NCI-H1436 treated with DMSO at 0.1 percent for 48 hours (cell line): ENCODE measurements around the gene TCP11L2.
"Not testable (repeated sequence)": the region's sequence is repeated elsewhere in the genome, so short reads cannot be mapped to it uniquely, and the experiment has no call there.

ENCODE experiments used
- DNase-seq: peaks from one replicate; lab custom pipeline; 2025; lab: John Stamatoyannopoulos, UW

The TCP11L2 gene

DNA sequence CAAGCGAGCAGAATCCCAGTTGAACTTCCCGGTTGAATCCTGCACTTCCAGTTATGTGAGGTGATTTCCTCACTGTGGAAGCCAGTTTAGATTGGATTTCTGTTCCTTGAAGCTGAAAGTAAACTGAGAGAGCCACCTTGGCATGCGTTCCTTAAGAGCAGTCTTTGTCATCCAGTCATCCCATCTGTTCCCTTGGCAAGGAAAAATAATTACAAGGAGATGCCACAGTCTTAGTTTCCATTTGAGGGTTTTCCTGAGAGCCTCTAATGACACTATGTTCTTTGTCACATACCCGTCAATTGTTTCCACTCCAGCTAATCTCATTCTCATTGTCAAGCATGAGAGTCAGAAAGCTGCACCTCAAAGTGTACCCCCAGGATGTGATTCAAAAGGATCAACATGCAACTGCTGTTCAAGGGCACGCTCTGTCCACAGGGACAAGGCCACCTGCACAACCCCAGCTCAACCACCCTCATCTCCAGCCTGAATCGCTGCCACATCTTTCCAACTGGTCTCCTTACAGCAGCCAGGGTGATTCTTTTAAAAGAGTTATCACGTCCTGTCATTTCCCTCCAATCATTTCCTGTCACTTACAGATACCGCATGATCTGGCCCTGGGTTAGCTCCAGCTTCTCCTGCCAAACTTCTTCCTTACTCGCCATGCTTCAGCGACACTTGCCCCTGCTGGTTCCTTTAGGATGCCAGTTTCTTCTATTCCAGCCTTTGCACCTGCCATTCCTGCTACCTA, 18.0 kb upstream of the TCP11L2 start:
- DNase-seq: no peak

DNA sequence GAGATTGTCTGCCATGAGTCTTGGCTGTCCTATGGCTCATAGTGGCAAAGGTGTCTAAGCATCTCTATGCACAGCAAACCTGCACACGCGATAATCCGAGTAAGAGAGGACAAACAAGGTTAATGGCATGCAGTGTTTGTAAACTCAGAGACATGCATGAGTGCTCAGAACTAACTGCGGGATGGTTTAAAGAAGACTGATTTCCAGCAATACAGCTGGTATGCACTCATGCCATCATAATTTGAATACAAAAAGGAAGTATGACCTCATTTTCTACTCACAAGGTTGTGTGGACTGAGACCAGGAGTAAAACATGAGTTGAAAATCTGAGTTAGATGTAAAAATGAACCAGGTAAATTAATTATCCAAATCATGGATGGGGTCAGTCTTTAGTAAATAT, 16.6 kb upstream of the TCP11L2 start:
- no peak for DNase-seq

DNA sequence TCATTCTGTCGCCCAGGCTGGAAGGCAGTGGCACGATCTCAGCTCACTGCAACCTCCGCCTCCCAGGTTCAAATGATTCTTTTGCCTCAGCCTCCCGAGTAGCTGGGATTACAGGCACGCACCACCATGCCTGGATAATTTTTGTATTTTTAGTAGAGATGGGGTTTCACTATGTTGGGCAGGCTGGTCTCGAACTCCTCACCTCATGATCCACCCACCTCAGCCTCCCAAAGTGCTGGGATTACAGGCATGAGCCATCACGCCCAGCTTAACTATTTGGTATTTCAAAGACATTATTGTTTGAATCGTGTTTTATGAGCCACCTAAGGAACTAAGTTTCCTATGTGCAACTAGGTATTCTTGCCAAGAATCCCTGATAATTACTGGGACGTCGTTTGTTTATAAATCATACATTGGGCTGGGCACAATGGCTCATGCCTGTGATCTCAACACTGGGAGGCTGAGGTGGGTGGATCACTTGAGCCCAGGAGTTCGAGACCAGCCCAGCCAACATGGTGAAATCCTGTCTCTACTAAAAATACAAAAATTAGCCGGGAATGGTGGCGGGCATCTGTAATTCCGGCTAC, 15.9 kb upstream of the TCP11L2 start:
- not testable (repeated sequence) for DNase-seq

- DNase-seq: no peak
Observed at GRCh38 chr12:106287364-106287763, 15.2 kb upstream of the TCP11L2 start.

GRCh38 chr12:106288101-106288493, 14.4 kb upstream of the TCP11L2 start:
- no peak for DNase-seq

DNA sequence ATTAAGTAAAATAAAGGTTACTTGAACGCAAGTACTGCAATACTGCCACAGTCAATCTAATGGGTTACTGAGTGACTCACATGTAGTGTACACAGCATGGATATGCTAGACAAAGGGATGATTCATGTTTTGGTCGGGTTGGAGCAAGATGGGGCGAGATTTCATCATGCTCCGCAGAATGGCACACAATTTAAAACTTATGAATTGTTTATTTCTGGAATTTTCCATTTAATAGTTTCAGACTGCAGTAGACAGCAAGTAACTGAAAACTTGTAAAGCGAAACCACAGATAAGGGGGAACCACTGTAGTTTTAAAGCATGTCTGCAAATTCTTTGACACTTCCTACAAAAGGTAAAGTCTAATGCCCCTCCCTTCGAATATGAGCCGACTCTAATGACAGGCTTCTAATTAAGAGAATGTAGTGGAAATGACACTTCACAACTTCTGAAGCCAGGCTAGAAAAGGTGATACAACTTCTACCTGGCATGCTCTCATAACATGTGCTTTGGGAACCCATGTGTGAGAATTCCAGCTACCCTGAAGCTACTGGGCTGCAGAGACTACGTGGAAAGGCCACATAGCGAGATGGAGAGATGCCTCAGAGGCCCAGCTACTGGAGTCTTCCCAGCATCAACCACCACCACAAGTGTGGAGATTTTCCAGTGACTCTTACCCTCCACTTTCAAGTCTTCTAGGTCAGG, 13.9 kb upstream of the TCP11L2 start:
- DNase-seq: peak; percentile 35

- DNase-seq: no peak
Observed at GRCh38 chr12:106289196-106289681, 13.3 kb upstream of the TCP11L2 start.

DNA sequence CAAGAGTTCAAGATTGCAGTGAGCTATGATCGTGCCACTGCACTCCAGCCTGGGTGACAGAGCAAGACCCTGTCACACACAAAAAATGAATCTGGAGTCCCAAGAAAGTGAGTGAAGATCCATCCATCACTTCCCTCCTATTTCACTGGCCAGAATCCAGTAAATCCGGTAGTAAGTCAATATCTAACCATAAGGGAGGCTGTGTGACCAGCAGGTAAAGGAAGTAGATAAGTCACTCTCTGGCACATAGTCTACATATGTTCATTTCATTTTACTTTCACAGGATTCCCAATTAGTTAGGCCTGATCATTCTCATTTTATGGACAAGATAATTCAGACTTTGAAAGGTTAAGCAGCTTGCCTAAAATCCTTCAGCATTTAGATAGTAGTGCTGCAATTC, 11.9 kb upstream of the TCP11L2 start:
- DNase-seq: no peak

- DNase-seq: peak; percentile 62
Observed at GRCh38 chr12:106291342-106291741, 11.2 kb upstream of the TCP11L2 start.

DNA sequence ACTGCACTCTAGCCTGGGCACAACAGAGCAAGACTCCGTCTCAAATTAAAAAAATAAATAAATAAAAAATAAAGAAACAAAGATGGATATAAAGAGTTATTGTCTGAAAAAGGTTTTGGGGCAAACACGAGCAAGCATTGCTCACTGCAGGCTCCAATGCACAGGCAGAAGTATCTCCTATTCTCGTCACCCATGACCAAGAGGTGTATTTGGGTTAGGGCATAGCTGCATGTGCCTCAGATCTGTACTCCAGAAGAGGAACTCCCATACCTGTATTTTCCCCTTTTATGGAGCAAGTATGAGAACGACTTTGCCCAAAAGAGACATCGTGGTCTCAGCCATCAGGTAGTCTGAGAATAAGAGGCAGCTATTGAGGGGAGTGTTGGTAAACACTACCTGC, 10.2 kb upstream of the TCP11L2 start:
- DNase-seq: no peak

- DNase-seq: no peak
Observed at GRCh38 chr12:106296179-106296877, 6.2 kb upstream of the TCP11L2 start.

- DNase-seq: no peak
Observed at GRCh38 chr12:106297075-106297474, 5.5 kb upstream of the TCP11L2 start.

GRCh38 chr12:106297681-106298080, 4.9 kb upstream of the TCP11L2 start:
- no peak for DNase-seq

GRCh38 chr12:106299202-106299774, 3.2 kb upstream of the TCP11L2 start:
- no peak for DNase-seq

DNA sequence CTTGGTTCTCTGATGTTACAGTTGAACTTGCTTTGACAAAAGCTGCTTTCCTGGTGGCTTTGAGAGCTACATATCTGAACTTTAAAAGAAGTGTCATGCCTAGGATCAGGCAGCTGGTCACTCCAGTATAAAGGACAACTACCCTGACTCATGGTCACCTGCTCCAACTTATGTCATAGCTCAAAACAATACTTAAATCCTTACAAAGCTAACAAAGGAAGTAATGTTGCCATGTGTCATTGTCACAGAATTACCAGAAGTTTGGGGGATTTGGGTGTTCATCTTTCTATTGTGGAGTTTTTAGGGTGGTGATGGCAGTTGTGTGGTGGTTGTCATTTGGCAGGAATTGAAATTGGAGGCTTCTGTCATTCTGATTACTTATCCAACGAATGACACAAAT, 1.8 kb upstream of the TCP11L2 start:
- DNase-seq: no peak

- no peak for DNase-seq
Observed at GRCh38 chr12:106301241-106301610, 1.3 kb upstream of the TCP11L2 start.

- peak; percentile 72 for DNase-seq
Observed at GRCh38 chr12:106301611-106302321, 767 bp upstream of the TCP11L2 start.

DNA sequence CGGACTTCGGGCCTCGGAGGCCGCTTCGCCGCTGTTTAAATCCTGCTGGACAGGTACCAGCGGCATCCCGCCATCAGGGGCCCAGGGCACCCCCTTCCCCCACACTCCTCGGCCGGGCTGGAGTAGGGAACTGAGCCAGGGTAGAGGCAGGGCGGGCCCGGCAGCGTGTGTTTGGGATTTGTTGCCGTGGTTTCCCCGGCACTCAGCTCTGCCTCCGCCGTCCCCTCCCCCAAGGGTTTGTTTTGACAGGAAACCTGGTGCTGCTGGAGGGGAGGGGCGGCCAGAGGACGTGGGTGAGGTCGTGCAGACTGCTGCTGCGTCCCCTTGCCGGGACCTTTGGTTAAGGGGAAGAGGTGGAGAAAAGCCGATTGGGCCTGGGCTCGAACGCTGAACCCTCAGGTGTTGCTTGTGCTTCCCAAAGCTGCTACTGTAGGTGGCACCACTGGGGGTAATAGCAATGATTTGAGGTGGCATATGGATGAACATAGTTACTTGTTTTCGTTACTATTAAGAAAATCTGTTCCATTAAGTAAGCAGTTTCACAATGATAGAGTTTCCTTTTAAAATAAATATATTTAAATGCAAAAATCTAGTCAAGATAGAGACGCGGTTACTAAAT, 778 bp downstream of the TCP11L2 start:
- DNase-seq: no peak

DNA sequence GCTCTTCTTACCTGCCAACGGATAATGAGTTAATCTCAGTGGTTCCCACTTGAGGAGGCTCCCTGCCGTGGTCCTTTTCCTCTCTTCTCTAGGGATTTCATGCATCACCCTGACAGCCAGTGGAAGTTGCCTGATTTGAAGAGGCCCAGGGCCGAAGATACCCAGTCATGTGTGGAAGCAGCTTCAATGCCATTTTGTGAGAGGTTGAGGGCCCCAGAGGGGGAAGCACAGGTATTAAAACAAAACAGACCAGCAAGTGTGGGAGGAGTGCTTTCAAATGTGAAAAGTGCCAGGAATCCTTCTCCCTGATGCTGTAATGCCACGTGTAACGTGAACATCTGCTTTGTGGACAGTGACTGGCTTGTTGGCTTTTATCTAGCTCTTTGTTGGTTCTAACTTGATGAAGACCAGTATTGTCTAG, 1.5 kb downstream of the TCP11L2 start:
- DNase-seq: no peak

- no peak for DNase-seq
Observed at GRCh38 chr12:106304797-106305196, 2.3 kb downstream of the TCP11L2 start.

DNA sequence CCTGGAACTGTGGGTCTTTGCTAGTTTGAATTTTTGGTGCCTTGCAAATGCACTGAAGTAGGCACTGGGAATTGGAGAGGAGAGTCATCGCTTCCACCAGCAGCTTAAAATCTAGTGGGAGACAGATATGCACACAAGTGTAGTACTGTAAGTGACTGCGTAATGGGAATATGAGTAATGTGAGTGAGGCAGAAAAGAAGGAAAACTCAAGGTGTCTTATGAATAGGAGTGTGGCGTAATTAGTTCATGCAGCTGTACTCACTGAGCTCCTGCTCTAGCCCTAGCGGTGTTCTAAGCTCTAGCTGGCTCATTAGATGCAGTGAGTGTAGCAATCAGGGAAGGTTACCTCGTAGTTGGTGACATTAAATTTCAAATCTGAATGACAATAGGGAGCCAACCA, 2.8 kb downstream of the TCP11L2 start:
- no peak for DNase-seq
